ENCODE measurements around the gene AOPEP. TPM values are rescaled to one million over a fixed set of nuclear protein-coding genes. Genes with fewer than 3 reads are reported as not detected.

Gene AOPEP
- total and polyA plus RNA-seq, 9 of the 15 experiments (the other 6 are each of a cell fraction or from before 2014, with no cell fraction given), result 4.5 to 19.3 (median 13.5) TPM

DNA sequence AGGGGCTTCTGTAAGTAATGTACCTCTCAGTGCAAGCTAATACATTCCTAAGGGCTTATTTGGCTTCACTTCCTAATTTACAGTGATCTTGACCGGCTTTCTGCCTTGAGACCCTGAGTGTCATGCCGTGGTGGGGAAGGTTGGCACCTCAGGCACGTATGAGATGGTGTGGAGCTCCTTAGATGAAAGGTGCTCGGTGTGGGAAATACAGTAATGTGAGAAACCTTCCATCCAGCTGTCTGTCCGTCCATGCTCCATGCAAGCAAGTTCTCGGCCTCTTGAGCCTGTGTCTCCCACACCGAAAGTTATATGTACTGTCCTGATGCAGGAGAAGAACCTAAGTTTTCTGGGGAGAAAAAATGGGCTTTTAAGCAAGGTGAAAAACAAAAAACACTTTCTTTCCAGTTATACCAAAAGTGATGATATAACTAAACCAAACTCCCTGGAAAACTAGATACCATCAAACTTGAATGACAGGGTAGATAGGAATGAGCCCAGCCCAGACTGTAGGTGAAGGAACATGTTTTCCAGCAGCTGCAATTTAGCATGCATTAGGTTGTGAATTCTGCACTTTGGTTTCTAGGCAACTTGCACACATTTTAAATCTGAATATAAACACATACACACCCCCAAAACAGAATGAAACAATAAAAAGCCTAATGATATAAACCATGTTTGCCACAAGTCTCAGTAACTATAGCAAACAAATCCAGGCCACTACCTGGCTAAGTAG is 311.5 kb downstream of the AOPEP start (continued):
- TF ChIP-seq JUND (IDR thresholded peaks at IDR 0.05; ENCODE audit: borderline replicate concordance, low read depth, low read length), result no peak
- TF ChIP-seq JUND (tag; IDR thresholded peaks at IDR 0.05; ENCODE audit: borderline replicate concordance, low read depth, low read length), result no peak

DNA sequence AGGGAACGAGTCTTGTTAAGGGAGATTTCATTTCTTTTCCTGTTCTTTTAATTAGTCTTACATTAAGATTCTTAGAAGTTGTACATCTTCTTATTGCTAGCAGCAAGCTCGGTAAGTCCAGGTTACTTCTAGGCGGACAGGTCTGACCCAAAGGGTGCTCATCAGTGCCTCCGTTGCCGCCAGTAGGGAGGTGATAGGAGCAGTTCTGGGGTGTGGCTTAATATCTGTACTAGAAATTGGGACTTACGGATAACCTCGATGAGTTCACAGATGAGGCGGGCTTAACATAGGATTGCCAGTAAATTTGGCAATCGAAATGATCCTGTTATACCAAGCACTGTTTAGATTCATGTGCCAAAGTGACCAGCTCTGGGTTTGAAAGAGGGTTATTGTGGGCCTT is 312.2 kb downstream of the AOPEP start:
- H3K4me3 ChIP-seq, result no peak overlapping the region
- H3K4me1 ChIP-seq (replicated peaks in 1 of 2; ENCODE audit: control insufficient read depth in 2 of 2, insufficient read depth in 2 of 2, low read length in 2 of 2), result no peaks in the 10 kb centered on the region; a peak in 1 of 5 replicates
- no peaks in the 10 kb centered on the region for H3K36me3 ChIP-seq (ENCODE audit: control insufficient read depth, insufficient read depth, low read length)
- no peaks in the 10 kb centered on the region for H3K9me3 ChIP-seq (replicated peaks; ENCODE audit: control insufficient read depth, insufficient read depth, low read depth, low read length)
- no peaks in the 10 kb centered on the region for H3K79me2 ChIP-seq (ENCODE audit: control insufficient read depth, insufficient read depth, low read length)
- no peak overlapping the region for H3K9ac ChIP-seq (ENCODE audit: insufficient read depth in 1 of 2, low read depth in 2 of 2, low read length in 2 of 2)
- WGBS (ENCODE audit: insufficient coverage, low coverage, missing lambda C conversion rate), result 68% methylated on average over 9 of the region's 9 CpGs
- H3K27ac ChIP-seq (ENCODE audit: extremely low read depth, low read depth, low read length), result no peak overlapping the region
- peaks cover 3% of the 10 kb centered on the region for H3K9me1 ChIP-seq (ENCODE audit: control insufficient read depth, insufficient read depth, low read length)
- DNase-seq (ENCODE audit: extremely low read depth in 1 of 4, low spot score in 3 of 4) (no peak), FAIRE-seq (no peak), ATAC-seq (no peak)
- ChIA-PET POLR2A (interaction anchor here (0.6 kb wide), 2 partner anchors 292 to 878 kb away, joined by 3 read pairs; no protein-coding TSS in a partner anchor), CTCF (ENCODE audit: low intra/inter-chr PET ratio) (no interaction called here)
- BruUV-seq (replicated peaks), result no TSS peak
- no peaks in the 10 kb centered on the region for H3K27me3 ChIP-seq (ENCODE audit: control insufficient read depth in 2 of 2, insufficient read depth in 2 of 2, low read length in 2 of 2)
- in situ Hi-C loops (cut with MboI), result no loop called here
- H4K20me1 ChIP-seq (replicated peaks; ENCODE audit: control insufficient read depth, insufficient read depth, low read length), result no peaks in the 10 kb centered on the region; the same call in 1 of the 2 replicates
- no peak overlapping the region for H3K4me2 ChIP-seq (ENCODE audit: insufficient read depth, low read length)
- no peak overlapping the region for H2AFZ ChIP-seq (ENCODE audit: low read depth, low read length)
- intact Hi-C loops (cut with micrococcal nuclease), result no loop called here
- TF ChIP-seq, protein P1, sequence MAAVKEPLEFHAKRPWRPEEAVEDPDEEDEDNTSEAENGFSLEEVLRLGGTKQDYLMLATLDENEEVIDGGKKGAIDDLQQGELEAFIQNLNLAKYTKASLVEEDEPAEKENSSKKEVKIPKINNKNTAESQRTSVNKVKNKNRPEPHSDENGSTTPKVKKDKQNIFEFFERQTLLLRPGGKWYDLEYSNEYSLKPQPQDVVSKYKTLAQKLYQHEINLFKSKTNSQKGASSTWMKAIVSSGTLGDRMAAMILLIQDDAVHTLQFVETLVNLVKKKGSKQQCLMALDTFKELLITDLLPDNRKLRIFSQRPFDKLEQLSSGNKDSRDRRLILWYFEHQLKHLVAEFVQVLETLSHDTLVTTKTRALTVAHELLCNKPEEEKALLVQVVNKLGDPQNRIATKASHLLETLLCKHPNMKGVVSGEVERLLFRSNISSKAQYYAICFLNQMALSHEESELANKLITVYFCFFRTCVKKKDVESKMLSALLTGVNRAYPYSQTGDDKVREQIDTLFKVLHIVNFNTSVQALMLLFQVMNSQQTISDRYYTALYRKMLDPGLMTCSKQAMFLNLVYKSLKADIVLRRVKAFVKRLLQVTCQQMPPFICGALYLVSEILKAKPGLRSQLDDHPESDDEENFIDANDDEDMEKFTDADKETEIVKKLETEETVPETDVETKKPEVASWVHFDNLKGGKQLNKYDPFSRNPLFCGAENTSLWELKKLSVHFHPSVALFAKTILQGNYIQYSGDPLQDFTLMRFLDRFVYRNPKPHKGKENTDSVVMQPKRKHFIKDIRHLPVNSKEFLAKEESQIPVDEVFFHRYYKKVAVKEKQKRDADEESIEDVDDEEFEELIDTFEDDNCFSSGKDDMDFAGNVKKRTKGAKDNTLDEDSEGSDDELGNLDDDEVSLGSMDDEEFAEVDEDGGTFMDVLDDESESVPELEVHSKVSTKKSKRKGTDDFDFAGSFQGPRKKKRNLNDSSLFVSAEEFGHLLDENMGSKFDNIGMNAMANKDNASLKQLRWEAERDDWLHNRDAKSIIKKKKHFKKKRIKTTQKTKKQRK (IDR thresholded peaks at IDR 0.05; ENCODE audit: borderline replicate concordance, low read depth, low read length), result no peak
- TF ChIP-seq FOXJ2 (tag; IDR thresholded peaks at IDR 0.05), result no peak
- TF ChIP-seq ZFX (CRISPR knock-in tag; IDR thresholded peaks at IDR 0.05), result no peak
- TF ChIP-seq, protein P2, sequence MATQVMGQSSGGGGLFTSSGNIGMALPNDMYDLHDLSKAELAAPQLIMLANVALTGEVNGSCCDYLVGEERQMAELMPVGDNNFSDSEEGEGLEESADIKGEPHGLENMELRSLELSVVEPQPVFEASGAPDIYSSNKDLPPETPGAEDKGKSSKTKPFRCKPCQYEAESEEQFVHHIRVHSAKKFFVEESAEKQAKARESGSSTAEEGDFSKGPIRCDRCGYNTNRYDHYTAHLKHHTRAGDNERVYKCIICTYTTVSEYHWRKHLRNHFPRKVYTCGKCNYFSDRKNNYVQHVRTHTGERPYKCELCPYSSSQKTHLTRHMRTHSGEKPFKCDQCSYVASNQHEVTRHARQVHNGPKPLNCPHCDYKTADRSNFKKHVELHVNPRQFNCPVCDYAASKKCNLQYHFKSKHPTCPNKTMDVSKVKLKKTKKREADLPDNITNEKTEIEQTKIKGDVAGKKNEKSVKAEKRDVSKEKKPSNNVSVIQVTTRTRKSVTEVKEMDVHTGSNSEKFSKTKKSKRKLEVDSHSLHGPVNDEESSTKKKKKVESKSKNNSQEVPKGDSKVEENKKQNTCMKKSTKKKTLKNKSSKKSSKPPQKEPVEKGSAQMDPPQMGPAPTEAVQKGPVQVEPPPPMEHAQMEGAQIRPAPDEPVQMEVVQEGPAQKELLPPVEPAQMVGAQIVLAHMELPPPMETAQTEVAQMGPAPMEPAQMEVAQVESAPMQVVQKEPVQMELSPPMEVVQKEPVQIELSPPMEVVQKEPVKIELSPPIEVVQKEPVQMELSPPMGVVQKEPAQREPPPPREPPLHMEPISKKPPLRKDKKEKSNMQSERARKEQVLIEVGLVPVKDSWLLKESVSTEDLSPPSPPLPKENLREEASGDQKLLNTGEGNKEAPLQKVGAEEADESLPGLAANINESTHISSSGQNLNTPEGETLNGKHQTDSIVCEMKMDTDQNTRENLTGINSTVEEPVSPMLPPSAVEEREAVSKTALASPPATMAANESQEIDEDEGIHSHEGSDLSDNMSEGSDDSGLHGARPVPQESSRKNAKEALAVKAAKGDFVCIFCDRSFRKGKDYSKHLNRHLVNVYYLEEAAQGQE (IDR thresholded peaks at IDR 0.05; ENCODE audit: borderline replicate concordance), result no peak
- TF ChIP-seq, protein P2 (CRISPR knock-in tag; IDR thresholded peaks at IDR 0.05; ENCODE audit: low read depth), result no peak
- no peak for TF ChIP-seq MYNN (IDR thresholded peaks at IDR 0.05)
- no peak for TF ChIP-seq MYNN (CRISPR knock-in tag; IDR thresholded peaks at IDR 0.05)
- TF ChIP-seq BHLHE40 (IDR thresholded peaks at IDR 0.05; ENCODE audit: low read length), result no peak

Measured in K562 (cell line).